Prostate gland (tissue), 2 donors: ENCODE results near the gene PEX11A. TPM values are rescaled to one million over a fixed set of nuclear protein-coding genes. Genes with fewer than 3 reads are reported as not detected.

Source experiments
- DNase-seq: peaks from one replicate; pipeline ENCODE4 v3.0.0-alpha.2; 2019; ENCODE audit warnings: low spot score
- H3K27ac ChIP-seq, 2 donors: fragments of 200-600 bp; sonication (generic); 2 replicates each; pipeline ENCODE4 v1.5.1; 2017 to 2019
- H3K27me3 ChIP-seq: fragments of 200-600 bp; sonication (generic); replicated peaks from 2 replicates; pipeline ENCODE4 v1.5.1; 2019; ENCODE audit not compliant: insufficient read depth
- H3K36me3 ChIP-seq, 2 donors: fragments of 200-600 bp; sonication (generic); 1 replicate in 1 of 2; 2 replicates in 1 of 2; pipeline versions ENCODE4 v1.5.1 to v1.8.1; 2017 to 2019
- H3K4me1 ChIP-seq: fragments of 200-600 bp; sonication (generic); replicated peaks from 2 replicates; pipeline ENCODE4 v1.5.1; 2019
- H3K4me3 ChIP-seq, 2 donors: fragments of 200-600 bp; sonication (generic); 2 replicates each; pipeline ENCODE4 v1.5.1; 2017 to 2019
- H3K9me3 ChIP-seq: fragments of 200-600 bp; sonication (generic); 2 replicates; pipeline ENCODE4 v1.5.1; 2017
- CTCF ChIP-seq, 4 experiments: fragments of 200-600 bp in 2 of 4; fragments of 450-650 bp in 2 of 4; sonication (generic) in 2 of 4; IDR thresholded peaks; 1 replicate in 3 of 4; 2 replicates in 1 of 4; pipeline ENCODE4 v1.5.1; 2016 to 2019; ENCODE audit warnings: antibody characterized with exemption in 4 of 4, mild to moderate bottlenecking in 2 of 4, moderate library complexity in 2 of 4
- POLR2A ChIP-seq: fragments of 450-650 bp; IDR thresholded peaks from one replicate; pipeline ENCODE4 v1.6.1; 2016; ENCODE audit warnings: antibody characterized with exemption, mild to moderate bottlenecking
- POLR2AphosphoS5 ChIP-seq: sonication (generic); formaldehyde crosslinking; IDR thresholded peaks from one replicate; pipeline ENCODE4 v1.6.1; 2017; ENCODE audit warnings: antibody characterized with exemption
- WGBS: methylation state at CpG from one replicate; pipeline ENCODE4 v1.1.5; 2018; 5-methylcytosine and 5-hydroxymethylcytosine counted together
- intact Hi-C: fragments of 100-400 bp; cut with DNase I; formaldehyde crosslinking; loops from one replicate; pipeline ENCODE4 v1.14.2; 2022
- total RNA-seq, 2 donors: library from RNA; depleted of rRNA; stranded (reverse); fragments of >200 nt; gene quantifications; one replicate each; pipeline ENCODE4 v1.1.0, GENCODE V29; 2016

Gene PEX11A
- total RNA-seq, 2 donors from 2014 or later, result 13.5 to 23.3 TPM

GRCh38 chr15:89714775-89715174 is 24.2 kb upstream of the PEX11A start:
- H3K27me3 ChIP-seq, result no peaks in the 10 kb centered on the region
- no peak overlapping the region for H3K4me3 ChIP-seq
- H3K36me3 ChIP-seq, result no peaks in the 10 kb centered on the region
- no peak overlapping the region for H3K27ac ChIP-seq
- intact Hi-C loops, result no loop called here
- no peaks in the 10 kb centered on the region for H3K4me1 ChIP-seq
- H3K9me3 ChIP-seq, result no peaks in the 10 kb centered on the region
- TF ChIP-seq POLR2A, result no peak
- no peak for TF ChIP-seq POLR2AphosphoS5
- TF ChIP-seq CTCF (IDR thresholded peaks at IDR 0.05), result no peak
- 85% methylated on average over 2 of the region's 2 CpGs for WGBS
- DNase-seq, result no peak

GRCh38 chr15:89707577-89707976 is 17.0 kb upstream of the PEX11A start:
- H3K36me3 ChIP-seq, result no peaks in the 10 kb centered on the region
- 36% methylated on average over 1 of the region's 1 CpG for WGBS
- intact Hi-C loops, result no loop called here
- no peak for DNase-seq
- H3K4me3 ChIP-seq, result no peak overlapping the region
- H3K27me3 ChIP-seq, result no peaks in the 10 kb centered on the region
- TF ChIP-seq POLR2AphosphoS5 (no peak), POLR2A (no peak), CTCF (IDR thresholded peaks at IDR 0.05) (no peak)
- H3K27ac ChIP-seq, result no peak overlapping the region
- no peaks in the 10 kb centered on the region for H3K4me1 ChIP-seq
- H3K9me3 ChIP-seq, result no peaks in the 10 kb centered on the region

DNA sequence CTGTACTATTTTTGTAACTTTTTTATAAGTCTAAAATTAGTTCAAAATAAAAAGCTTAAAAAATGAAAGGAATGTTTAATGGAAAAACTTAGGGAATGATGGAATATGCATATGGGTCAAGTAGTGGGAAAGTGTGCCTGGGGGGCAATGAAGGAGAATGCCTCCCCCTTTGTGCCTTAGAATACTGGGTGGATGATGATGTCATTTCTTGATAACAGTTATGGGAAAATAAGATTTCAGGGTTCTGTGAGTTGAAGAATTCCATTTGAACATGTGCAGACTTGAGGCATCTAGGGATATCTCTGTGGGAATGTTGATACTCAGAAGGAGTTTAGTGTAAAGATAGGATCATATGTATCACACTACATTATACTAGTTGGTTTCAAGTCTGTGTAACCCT is 13.9 kb upstream of the PEX11A start:
- Histone ChIP-seq H3K36me3 (no peaks in the 10 kb centered on the region), H3K9me3 (no peaks in the 10 kb centered on the region), H3K27me3 (no peaks in the 10 kb centered on the region), H3K4me1 (no peaks in the 10 kb centered on the region), H3K27ac (no peak overlapping the region), H3K4me3 (no peak overlapping the region)
- no peak for TF ChIP-seq CTCF (IDR thresholded peaks at IDR 0.05)
- no peak for TF ChIP-seq POLR2AphosphoS5
- no peak for TF ChIP-seq POLR2A
- no peak for DNase-seq
- intact Hi-C loops, result no loop called here

- DNase-seq, result no peak
- Histone ChIP-seq H3K27me3 (no peaks in the 10 kb centered on the region), H3K4me3 (no peak overlapping the region), H3K27ac (no peak overlapping the region), H3K9me3 (no peaks in the 10 kb centered on the region), H3K36me3 (no peaks in the 10 kb centered on the region), H3K4me1 (no peaks in the 10 kb centered on the region)
- TF ChIP-seq POLR2A (no peak), POLR2AphosphoS5 (no peak), CTCF (IDR thresholded peaks at IDR 0.05) (no peak)
- 86% methylated on average over 1 of the region's 1 CpG for WGBS
- intact Hi-C loops, result no loop called here
Observed at GRCh38 chr15:89695198-89695597, 4.6 kb upstream of the PEX11A start.

GRCh38 chr15:89693696-89694095 is 3.1 kb upstream of the PEX11A start:
- no peaks in the 10 kb centered on the region for H3K4me1 ChIP-seq
- TF ChIP-seq CTCF (IDR thresholded peaks at IDR 0.05), result no peak
- no peak for TF ChIP-seq POLR2A
- TF ChIP-seq POLR2AphosphoS5, result no peak
- no peaks in the 10 kb centered on the region for H3K27me3 ChIP-seq
- H3K9me3 ChIP-seq, result no peaks in the 10 kb centered on the region
- intact Hi-C loops, result no loop called here
- WGBS, result 81% methylated on average over 1 of the region's 1 CpG
- no peak overlapping the region for H3K4me3 ChIP-seq
- H3K27ac ChIP-seq, result no peak overlapping the region
- DNase-seq, result no peak
- no peaks in the 10 kb centered on the region for H3K36me3 ChIP-seq
